ENCODE results near the gene PCDHGA6.
"Not testable (repeated sequence)": the region's sequence is repeated elsewhere in the genome, so short reads cannot be mapped to it uniquely, and the experiment has no call there.

The PCDHGA6 gene

GRCh38 chr5:141342773-141343172 lies 30.9 kb upstream of the PCDHGA6 start:
- in situ Hi-C loops (cut with MboI; ENCODE audit: low pct_unique_long_range_greater_than_20kb, low sequenced_read_pairs, unreplicated experiment): no loop called here
- DNase-seq (ENCODE audit: low spot score): no peak
- no peak for TF ChIP-seq CTCF (IDR thresholded peaks at IDR 0.05; ENCODE audit: extremely low read depth, insufficient read depth, missing control alignments)

DNA sequence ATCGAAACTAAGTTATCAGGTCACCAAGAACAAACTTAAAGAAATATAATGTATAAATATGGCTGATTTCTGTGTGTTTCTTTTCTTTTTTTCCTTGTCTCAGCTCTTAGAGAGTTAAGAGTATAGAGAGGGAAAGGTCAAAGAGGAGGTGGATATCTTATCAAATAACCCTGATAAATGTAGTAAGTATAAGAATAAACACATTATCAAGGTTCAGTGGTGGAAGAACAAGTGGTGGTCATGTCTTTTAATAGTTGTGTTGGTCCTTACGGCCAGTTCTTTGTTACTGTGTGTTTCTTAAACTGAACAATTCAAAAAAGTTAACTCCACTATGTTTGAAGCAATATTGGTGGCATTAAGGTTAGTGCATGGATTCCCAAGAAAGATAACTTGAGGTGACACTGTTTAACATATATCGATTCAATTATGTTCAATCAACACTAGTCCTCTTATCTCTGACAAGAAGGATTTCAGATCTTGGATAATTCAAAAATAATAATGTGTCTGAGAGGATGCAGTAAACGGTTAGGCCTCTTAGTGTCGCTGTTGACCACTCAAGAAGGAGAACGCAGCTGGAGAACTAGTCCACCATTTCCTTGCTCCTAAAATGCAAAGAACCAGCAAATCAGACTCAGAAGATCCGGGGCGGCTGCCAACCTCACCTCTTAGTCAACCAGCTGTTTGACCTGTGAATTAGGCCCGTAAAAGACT lies 30.3 kb upstream of the PCDHGA6 start, which contains the start of gene PCDHGA3:
PCDHGA3 (plus strand) TSS at position 588 of the 711 bp plus-strand sequence. CDS start 205 bp downstream, outside the sequence.
- in situ Hi-C loops (cut with MboI; ENCODE audit: low pct_unique_long_range_greater_than_20kb, low sequenced_read_pairs, unreplicated experiment): no loop called here
- TF ChIP-seq CTCF (IDR thresholded peaks at IDR 0.05; ENCODE audit: extremely low read depth, insufficient read depth, missing control alignments): peak; percentile 35
- no peak for DNase-seq (ENCODE audit: low spot score)

- DNase-seq (ENCODE audit: low spot score): no peak
- in situ Hi-C loops (cut with MboI; ENCODE audit: low pct_unique_long_range_greater_than_20kb, low sequenced_read_pairs, unreplicated experiment): no loop called here
- no peak for TF ChIP-seq CTCF (IDR thresholded peaks at IDR 0.05; ENCODE audit: extremely low read depth, insufficient read depth, missing control alignments)
Observed at GRCh38 chr5:141343953-141344463, 29.7 kb upstream of the PCDHGA6 start.

- no peak for TF ChIP-seq CTCF (IDR thresholded peaks at IDR 0.05; ENCODE audit: extremely low read depth, insufficient read depth, missing control alignments)
- in situ Hi-C loops (cut with MboI; ENCODE audit: low pct_unique_long_range_greater_than_20kb, low sequenced_read_pairs, unreplicated experiment): no loop called here
- DNase-seq (ENCODE audit: low spot score): no peak
Observed at GRCh38 chr5:141345327-141345726, 28.4 kb upstream of the PCDHGA6 start.

- in situ Hi-C loops (cut with MboI; ENCODE audit: low pct_unique_long_range_greater_than_20kb, low sequenced_read_pairs, unreplicated experiment); DNase-seq (ENCODE audit: low spot score): not testable (repeated sequence)
Observed at GRCh38 chr5:141346017-141346416, 27.7 kb upstream of the PCDHGA6 start.

DNA sequence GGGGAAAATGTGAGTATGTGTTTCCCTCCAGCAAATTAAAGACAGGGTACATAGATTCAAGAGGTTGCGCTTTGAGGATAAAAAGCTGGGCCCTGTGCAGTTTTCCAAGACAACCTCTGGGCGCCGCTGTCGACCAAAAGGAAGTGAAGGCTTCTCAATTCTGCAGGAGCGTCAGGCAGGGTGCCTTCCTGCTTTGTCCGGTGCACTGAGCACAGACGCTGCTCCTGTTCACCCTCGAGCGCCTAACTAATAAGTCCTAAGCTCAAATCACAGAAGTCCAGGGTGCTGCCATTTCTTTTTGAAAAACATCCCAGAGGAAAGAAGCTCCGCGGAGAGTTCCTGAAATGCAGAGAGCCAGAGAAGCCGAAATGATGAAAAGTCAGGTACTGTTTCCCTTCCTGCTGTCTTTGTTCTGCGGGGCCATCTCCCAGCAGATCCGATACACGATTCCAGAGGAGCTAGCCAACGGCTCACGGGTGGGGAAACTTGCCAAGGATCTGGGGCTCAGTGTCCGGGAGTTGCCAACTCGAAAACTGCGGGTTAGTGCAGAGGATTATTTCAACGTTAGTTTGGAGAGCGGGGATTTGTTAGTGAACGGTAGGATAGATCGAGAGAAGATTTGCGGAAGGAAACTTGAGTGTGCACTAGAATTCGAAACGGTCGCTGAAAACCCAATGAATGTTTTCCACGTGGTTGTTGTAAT lies 23.6 kb upstream of the PCDHGA6 start, which contains the start of gene PCDHGB1:
PCDHGB1 (plus strand) TSS at position 183 of the 703 bp plus-strand sequence; CDS start at position 345, 162 bp downstream.
- in situ Hi-C loops (cut with MboI; ENCODE audit: low pct_unique_long_range_greater_than_20kb, low sequenced_read_pairs, unreplicated experiment): no loop called here
- DNase-seq (ENCODE audit: low spot score): peak; percentile 77
- TF ChIP-seq CTCF (IDR thresholded peaks at IDR 0.05; ENCODE audit: extremely low read depth, insufficient read depth, missing control alignments): peak; percentile 61

DNA sequence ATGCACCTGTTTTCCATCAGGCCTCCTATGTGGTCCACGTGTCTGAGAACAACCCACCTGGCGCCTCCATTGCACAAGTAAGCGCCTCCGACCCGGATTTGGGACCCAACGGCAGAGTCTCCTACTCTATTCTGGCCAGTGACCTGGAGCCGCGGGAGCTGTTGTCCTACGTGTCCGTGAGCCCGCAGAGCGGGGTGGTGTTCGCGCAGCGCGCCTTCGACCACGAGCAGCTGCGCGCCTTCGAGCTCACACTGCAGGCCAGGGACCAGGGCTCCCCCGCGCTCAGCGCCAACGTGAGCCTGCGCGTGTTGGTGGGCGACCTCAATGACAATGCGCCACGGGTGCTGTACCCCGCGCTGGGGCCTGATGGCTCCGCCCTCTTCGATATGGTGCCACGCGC lies 22.1 kb upstream of the PCDHGA6 start:
- in situ Hi-C loops (cut with MboI; ENCODE audit: low pct_unique_long_range_greater_than_20kb, low sequenced_read_pairs, unreplicated experiment): no loop called here
- DNase-seq (ENCODE audit: low spot score): no peak
- TF ChIP-seq CTCF (IDR thresholded peaks at IDR 0.05; ENCODE audit: extremely low read depth, insufficient read depth, missing control alignments): no peak

Data from GM13977 (cell line).